ENCODE data around the gene KCNN2. TPM values are rescaled to one million over a fixed set of nuclear protein-coding genes. Genes with fewer than 3 reads are reported as not detected.
"Not testable (repeated sequence)": the region's sequence is repeated elsewhere in the genome, so short reads cannot be mapped to it uniquely, and the experiment has no call there.

KCNN2 gene
- total and polyA plus RNA-seq, 2 donors (not counting 1 experiment from before 2014, with no cell fraction given): 0.08 to 0.50 TPM

GRCh38 chr5:114430532-114430931 lies 68.7 kb downstream of the KCNN2 start:
- no peaks in the 10 kb centered on the region for H3K27me3 ChIP-seq (ENCODE audit: control insufficient read depth, insufficient read depth, low read length)
- TF ChIP-seq, protein P1, sequence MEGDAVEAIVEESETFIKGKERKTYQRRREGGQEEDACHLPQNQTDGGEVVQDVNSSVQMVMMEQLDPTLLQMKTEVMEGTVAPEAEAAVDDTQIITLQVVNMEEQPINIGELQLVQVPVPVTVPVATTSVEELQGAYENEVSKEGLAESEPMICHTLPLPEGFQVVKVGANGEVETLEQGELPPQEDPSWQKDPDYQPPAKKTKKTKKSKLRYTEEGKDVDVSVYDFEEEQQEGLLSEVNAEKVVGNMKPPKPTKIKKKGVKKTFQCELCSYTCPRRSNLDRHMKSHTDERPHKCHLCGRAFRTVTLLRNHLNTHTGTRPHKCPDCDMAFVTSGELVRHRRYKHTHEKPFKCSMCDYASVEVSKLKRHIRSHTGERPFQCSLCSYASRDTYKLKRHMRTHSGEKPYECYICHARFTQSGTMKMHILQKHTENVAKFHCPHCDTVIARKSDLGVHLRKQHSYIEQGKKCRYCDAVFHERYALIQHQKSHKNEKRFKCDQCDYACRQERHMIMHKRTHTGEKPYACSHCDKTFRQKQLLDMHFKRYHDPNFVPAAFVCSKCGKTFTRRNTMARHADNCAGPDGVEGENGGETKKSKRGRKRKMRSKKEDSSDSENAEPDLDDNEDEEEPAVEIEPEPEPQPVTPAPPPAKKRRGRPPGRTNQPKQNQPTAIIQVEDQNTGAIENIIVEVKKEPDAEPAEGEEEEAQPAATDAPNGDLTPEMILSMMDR (conservative IDR thresholded peaks at IDR 0.05 in 1 of 2, IDR thresholded peaks at IDR 0.05 in 1 of 2; ENCODE audit: low read depth in 1 of 2, low read length in 2 of 2): no peak
- TF ChIP-seq EZH2 (IDR thresholded peaks at IDR 0.05; ENCODE audit: low read length, missing control alignments): no peak
- H3K79me2 ChIP-seq (ENCODE audit: control insufficient read depth, insufficient read depth, low read length): no peaks in the 10 kb centered on the region
- H3K4me1 ChIP-seq (ENCODE audit: control insufficient read depth, extremely low read depth, insufficient read depth, low read length): no peaks in the 10 kb centered on the region
- no peak for DNase-seq (ENCODE audit: low read depth in 2 of 2)
- H3K27ac ChIP-seq (ENCODE audit: insufficient read depth, low read length): no peak overlapping the region
- no peak overlapping the region for H3K4me2 ChIP-seq (ENCODE audit: extremely low read depth, insufficient read depth, low read length)
- H3K9me3 ChIP-seq (ENCODE audit: control insufficient read depth, insufficient read depth, low read depth, low read length): no peaks in the 10 kb centered on the region
- no peak overlapping the region for H3K9ac ChIP-seq (ENCODE audit: insufficient read depth, low read length)
- H4K20me1 ChIP-seq (ENCODE audit: control insufficient read depth, extremely low read depth, insufficient read depth, low read length): no peaks in the 10 kb centered on the region
- H2AFZ ChIP-seq (ENCODE audit: low read length): no peak overlapping the region
- H3K36me3 ChIP-seq (ENCODE audit: control insufficient read depth, insufficient read depth, low read length): no peaks in the 10 kb centered on the region
- no peak overlapping the region for H3K4me3 ChIP-seq (replicated peaks in 1 of 4; ENCODE audit: control extremely low read depth in 1 of 4, insufficient read depth in 1 of 4, low read depth in 3 of 4, low read length in 4 of 4)

- H3K27ac ChIP-seq (ENCODE audit: insufficient read depth, low read length); H3K9ac ChIP-seq (ENCODE audit: insufficient read depth, low read length); H3K4me3 ChIP-seq (replicated peaks in 1 of 4; ENCODE audit: control extremely low read depth in 1 of 4, insufficient read depth in 1 of 4, low read depth in 3 of 4, low read length in 4 of 4); H2AFZ ChIP-seq (ENCODE audit: low read length); H3K9me3 ChIP-seq (ENCODE audit: control insufficient read depth, insufficient read depth, low read depth, low read length); H3K79me2 ChIP-seq (ENCODE audit: control insufficient read depth, insufficient read depth, low read length); H3K4me2 ChIP-seq (ENCODE audit: extremely low read depth, insufficient read depth, low read length); H3K36me3 ChIP-seq (ENCODE audit: control insufficient read depth, insufficient read depth, low read length); H3K4me1 ChIP-seq (ENCODE audit: control insufficient read depth, extremely low read depth, insufficient read depth, low read length); H4K20me1 ChIP-seq (ENCODE audit: control insufficient read depth, extremely low read depth, insufficient read depth, low read length); H3K27me3 ChIP-seq (ENCODE audit: control insufficient read depth, insufficient read depth, low read length); DNase-seq (ENCODE audit: low read depth in 2 of 2): not testable (repeated sequence)
Measured at GRCh38 chr5:114432684-114433083, 70.8 kb downstream of the KCNN2 start.

DNA sequence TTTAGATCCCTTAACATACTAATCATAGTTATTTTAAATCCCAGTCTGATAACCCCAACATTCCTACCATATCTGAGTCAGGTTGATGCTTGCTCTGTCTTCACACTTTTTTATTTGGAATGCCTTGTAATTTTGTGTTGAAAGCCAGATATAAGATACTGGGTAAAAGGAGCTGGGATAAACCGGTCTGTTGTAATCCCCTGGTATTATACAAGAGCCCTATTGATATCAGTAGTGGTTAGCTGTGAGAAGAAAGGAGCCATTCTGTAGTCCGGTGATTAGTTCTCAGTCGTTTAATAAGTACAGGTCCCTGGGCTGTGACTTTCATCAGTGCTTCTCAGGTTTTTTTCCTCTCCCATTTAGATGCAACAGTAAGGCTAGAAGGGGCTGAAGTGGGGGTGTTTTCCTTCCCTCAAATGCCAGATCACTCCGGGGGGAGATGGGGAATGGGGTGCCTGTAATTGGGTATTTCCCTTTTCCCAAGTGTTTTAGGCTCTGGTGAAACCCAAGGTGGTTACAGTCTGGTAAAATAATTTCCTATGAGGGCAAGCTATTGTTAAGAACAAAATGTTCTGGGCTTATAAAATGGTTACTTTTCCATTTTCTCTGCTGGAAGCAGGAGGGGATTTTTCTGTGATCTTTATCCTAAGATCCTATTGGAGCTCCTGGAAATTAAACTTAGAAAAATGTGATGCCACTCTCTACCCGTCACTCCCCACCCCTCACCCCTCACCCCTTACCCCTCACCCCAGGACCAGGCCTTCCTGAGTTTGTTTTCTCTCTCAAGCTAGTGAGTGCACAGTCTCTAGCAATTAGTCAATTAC lies 72.7 kb downstream of the KCNN2 start:
- no peaks in the 10 kb centered on the region for H3K79me2 ChIP-seq (ENCODE audit: control insufficient read depth, insufficient read depth, low read length)
- no peaks in the 10 kb centered on the region for H4K20me1 ChIP-seq (ENCODE audit: control insufficient read depth, extremely low read depth, insufficient read depth, low read length)
- H3K9ac ChIP-seq (ENCODE audit: insufficient read depth, low read length): no peak overlapping the region
- no peak overlapping the region for H3K27ac ChIP-seq (ENCODE audit: insufficient read depth, low read length)
- no peaks in the 10 kb centered on the region for H3K27me3 ChIP-seq (ENCODE audit: control insufficient read depth, insufficient read depth, low read length)
- no peaks in the 10 kb centered on the region for H3K36me3 ChIP-seq (ENCODE audit: control insufficient read depth, insufficient read depth, low read length)
- no peak overlapping the region for H2AFZ ChIP-seq (ENCODE audit: low read length)
- TF ChIP-seq EZH2 (IDR thresholded peaks at IDR 0.05; ENCODE audit: low read length, missing control alignments): no peak
- TF ChIP-seq, protein P1 (conservative IDR thresholded peaks at IDR 0.05 in 1 of 2, IDR thresholded peaks at IDR 0.05 in 1 of 2; ENCODE audit: low read depth in 1 of 2, low read length in 2 of 2): no peak
- no peak overlapping the region for H3K4me2 ChIP-seq (ENCODE audit: extremely low read depth, insufficient read depth, low read length)
- H3K4me1 ChIP-seq (ENCODE audit: control insufficient read depth, extremely low read depth, insufficient read depth, low read length): no peaks in the 10 kb centered on the region
- no peak for DNase-seq (ENCODE audit: low read depth in 2 of 2)
- H3K9me3 ChIP-seq (ENCODE audit: control insufficient read depth, insufficient read depth, low read depth, low read length): no peaks in the 10 kb centered on the region
- no peak overlapping the region for H3K4me3 ChIP-seq (replicated peaks in 1 of 4; ENCODE audit: control extremely low read depth in 1 of 4, insufficient read depth in 1 of 4, low read depth in 3 of 4, low read length in 4 of 4)

Data from fibroblast of lung (primary cell).